Measurements from ENCODE around the gene STRIT1.

DNA sequence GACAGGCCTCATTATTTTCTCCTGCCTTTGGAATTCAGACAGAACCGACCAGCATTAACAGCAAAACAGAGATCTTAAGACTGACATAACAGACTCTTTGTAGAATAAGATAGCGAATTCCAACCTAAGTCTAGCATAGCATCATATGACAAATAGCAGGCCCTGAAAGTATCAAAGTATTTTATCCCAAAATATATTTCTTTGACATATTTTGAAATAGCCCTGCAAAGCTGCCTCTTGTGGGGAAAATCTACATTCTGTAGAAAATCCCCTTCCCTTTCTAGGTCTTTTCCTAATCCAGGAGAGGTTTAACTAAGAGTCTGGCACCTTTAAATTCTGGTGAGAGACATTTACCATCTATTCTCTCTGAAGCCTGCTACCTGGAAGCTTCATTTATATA is 34.4 kb upstream of the STRIT1 start:
- TF ChIP-seq, protein P1, sequence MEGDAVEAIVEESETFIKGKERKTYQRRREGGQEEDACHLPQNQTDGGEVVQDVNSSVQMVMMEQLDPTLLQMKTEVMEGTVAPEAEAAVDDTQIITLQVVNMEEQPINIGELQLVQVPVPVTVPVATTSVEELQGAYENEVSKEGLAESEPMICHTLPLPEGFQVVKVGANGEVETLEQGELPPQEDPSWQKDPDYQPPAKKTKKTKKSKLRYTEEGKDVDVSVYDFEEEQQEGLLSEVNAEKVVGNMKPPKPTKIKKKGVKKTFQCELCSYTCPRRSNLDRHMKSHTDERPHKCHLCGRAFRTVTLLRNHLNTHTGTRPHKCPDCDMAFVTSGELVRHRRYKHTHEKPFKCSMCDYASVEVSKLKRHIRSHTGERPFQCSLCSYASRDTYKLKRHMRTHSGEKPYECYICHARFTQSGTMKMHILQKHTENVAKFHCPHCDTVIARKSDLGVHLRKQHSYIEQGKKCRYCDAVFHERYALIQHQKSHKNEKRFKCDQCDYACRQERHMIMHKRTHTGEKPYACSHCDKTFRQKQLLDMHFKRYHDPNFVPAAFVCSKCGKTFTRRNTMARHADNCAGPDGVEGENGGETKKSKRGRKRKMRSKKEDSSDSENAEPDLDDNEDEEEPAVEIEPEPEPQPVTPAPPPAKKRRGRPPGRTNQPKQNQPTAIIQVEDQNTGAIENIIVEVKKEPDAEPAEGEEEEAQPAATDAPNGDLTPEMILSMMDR (IDR thresholded peaks at IDR 0.05), result no peak
- TF ChIP-seq POLR2A (IDR thresholded peaks at IDR 0.05) (no peak), POLR2AphosphoS5 (IDR thresholded peaks at IDR 0.05) (no peak), EP300 (IDR thresholded peaks at IDR 0.05) (no peak)
